AG04450 (cell line): ENCODE measurements around the gene TTLL1. TPM values are rescaled to one million over a fixed set of nuclear protein-coding genes. Genes with fewer than 3 reads are reported as not detected.

Source experiments
- CTCF ChIA-PET: fragments of 300-600, 350-600 bp; formaldehyde crosslinking; extraction: SDS; loops from one replicate; lab custom pipeline; 2022; ENCODE audit warnings: antibody characterized with exemption, inconsistent platforms; lab: Charles Lee
- POLR2A ChIA-PET: fragments of 350-600 bp; formaldehyde crosslinking; extraction: SDS; loops from one replicate; lab custom pipeline; 2021; ENCODE audit warnings: antibody characterized with exemption, inconsistent platforms; lab: Yijun Ruan, JAX
- DNase-seq: peaks from one replicate; pipeline ENCODE4 v3.0.0-alpha.2; 2011; ENCODE audit warnings: low read depth, low spot score
- H3K27ac ChIP-seq: one replicate; pipeline ENCODE4 v1.5.1; 2012; ENCODE audit warnings: low read depth, low read length, control low read depth
- H3K27me3 ChIP-seq: one replicate; pipeline ENCODE4 v1.6.0; 2012; ENCODE audit warnings: low read length; ENCODE audit not compliant: control insufficient read depth, insufficient read depth
- H3K4me3 ChIP-seq: 2 replicates; pipeline ENCODE4 v1.5.1; 2011; ENCODE audit warnings: mild to moderate bottlenecking, low read depth, low read length, control low read depth
- H3K9me3 ChIP-seq: 2 replicates; pipeline ENCODE4 v1.5.1; 2012; ENCODE audit warnings: low read length; ENCODE audit not compliant: control insufficient read depth, insufficient read depth
- polyA plus RNA-seq: library from polyadenylated mRNA; depleted of rRNA; stranded (reverse); fragments of >200 nt; gene quantifications from 2 replicates; pipeline ENCODE4 v1.2.3, GENCODE V29; 2011; rRNA removed
- TF ChIP-seq, protein P1 (sequence below): IDR thresholded peaks from 2 replicates; pipeline ENCODE4 v1.5.1; 2011; ENCODE audit warnings: low read depth, low read length, control low read depth, inconsistent platforms

TTLL1 gene
- polyA plus RNA-seq, 1 experiment = 17.5 TPM

DNA sequence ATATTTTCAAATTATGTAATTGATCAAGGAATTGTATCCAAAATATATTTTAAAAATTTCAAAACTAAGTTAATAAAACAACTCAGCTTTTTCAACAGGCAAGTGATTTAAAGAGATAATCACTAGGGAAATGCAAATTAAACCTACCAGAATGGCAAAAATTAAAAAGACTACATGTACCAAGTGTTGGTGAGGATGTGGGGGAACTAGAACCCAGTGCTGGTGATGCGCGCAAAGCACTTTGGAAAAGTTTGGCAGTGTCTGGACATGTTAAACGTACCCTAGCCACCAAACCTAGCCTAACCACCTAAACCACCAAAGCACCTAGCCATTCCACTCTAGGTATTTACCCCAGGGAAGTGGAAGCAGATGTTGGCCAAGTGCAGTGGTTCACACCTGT is 97.1 kb downstream of the TTLL1 start:
- ChIA-PET CTCF (interaction anchor here (0.6 to 2.6 kb wide), 3 partner anchors 22 to 58 kb away, joined by 3 to 15 read pairs (median 3); partner anchors contain the start of gene PACSIN2), POLR2A (no interaction called here)
- H3K9me3 ChIP-seq = no peaks in the 10 kb centered on the region
- no peak overlapping the region for H3K4me3 ChIP-seq
- no peak overlapping the region for H3K27ac ChIP-seq
- no peak for DNase-seq
- no peaks in the 10 kb centered on the region for H3K27me3 ChIP-seq
- TF ChIP-seq, protein P1, sequence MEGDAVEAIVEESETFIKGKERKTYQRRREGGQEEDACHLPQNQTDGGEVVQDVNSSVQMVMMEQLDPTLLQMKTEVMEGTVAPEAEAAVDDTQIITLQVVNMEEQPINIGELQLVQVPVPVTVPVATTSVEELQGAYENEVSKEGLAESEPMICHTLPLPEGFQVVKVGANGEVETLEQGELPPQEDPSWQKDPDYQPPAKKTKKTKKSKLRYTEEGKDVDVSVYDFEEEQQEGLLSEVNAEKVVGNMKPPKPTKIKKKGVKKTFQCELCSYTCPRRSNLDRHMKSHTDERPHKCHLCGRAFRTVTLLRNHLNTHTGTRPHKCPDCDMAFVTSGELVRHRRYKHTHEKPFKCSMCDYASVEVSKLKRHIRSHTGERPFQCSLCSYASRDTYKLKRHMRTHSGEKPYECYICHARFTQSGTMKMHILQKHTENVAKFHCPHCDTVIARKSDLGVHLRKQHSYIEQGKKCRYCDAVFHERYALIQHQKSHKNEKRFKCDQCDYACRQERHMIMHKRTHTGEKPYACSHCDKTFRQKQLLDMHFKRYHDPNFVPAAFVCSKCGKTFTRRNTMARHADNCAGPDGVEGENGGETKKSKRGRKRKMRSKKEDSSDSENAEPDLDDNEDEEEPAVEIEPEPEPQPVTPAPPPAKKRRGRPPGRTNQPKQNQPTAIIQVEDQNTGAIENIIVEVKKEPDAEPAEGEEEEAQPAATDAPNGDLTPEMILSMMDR = no peak

DNA sequence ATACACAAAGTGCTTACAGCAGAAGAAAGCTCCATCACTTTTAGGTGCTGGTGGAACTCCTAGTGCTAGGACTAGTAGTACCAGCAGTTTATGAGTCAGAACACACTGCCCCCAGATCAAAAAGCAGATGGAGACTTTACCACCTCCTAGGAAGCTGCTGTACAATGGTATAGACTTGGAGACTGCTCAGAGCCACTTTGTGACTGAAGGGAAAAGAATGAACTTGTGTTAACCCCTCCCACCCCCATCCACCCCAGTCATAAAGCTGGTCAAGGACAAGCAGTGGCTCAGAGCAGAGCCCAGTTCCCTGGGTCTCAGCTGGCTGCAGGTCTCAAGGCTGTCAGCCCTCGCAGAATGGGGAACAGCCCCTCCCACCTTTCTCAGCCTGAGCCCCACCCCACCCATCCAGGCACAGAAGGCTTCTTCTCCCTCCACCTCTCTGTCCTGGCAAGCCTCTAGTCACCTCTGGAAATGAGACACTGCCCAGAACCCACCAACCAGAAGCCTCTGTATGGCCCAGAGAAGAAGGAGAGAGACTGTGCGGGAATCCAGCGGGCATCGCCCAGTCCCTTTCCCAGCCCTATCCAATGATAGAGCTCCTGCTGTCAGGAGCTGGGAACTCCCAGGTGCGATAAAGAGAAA is 98.1 kb downstream of the TTLL1 start:
- CTCF ChIA-PET = interaction anchor here (0.5 to 2.6 kb wide), 6 partner anchors 23 to 157 kb away, joined by 3 to 15 read pairs (median 4); partner anchors contain the start of gene PACSIN2
- H3K9me3 ChIP-seq = no peaks in the 10 kb centered on the region

DNA sequence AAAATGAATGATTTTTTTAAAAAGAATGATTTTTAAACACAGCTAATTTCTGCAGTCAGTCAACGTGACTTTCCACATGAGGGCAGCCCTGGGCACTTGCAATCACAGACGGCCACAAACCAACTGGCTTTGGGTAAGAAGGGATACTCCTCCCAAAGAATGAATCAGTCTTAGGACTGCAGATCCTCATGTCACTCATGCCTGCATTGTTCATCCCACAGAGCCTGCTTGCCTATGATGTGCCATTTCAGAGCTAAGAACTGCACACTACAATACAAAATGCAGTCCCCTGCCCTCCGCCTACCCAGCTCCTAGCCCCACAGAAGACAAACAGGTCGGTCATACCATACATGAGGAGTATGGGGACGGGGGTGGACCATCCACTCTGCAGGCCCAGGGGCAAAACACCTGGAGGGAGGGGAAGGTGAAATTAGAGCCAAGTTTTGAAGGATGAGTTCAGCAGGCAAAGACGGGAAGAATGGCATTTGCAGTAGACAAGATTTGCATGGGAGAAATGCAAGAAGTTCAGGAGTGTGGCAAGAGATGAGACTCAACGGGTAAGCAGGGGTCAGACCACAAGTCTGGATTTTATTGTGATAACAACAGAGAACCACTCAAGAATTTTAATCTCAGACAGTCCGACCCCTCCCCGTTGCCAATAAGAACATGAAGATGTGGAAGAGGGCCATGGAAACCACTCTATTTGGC is 98.9 kb downstream of the TTLL1 start:
- ChIA-PET POLR2A (interaction anchor here (1.0 to 2.1 kb wide), 3 partner anchors 11 to 88 kb away, joined by 4 to 19 read pairs (median 5); partner anchors contain the start of gene PACSIN2), CTCF (interaction anchor here (0.5 to 2.6 kb wide), 6 partner anchors 24 to 72 kb away, joined by 3 to 15 read pairs (median 4); partner anchors contain the start of gene PACSIN2)
- Histone ChIP-seq H3K27ac (peak overlapping the region; percentile 57), H3K9me3 (no peaks in the 10 kb centered on the region), H3K4me3 (no peak overlapping the region), H3K27me3 (no peaks in the 10 kb centered on the region)
- TF ChIP-seq, protein P1 = peak; percentile 47
- DNase-seq = no peak

More for the DNA sequence above, 98.1 kb downstream of the TTLL1 start:
- POLR2A ChIA-PET = interaction anchor here (1.0 to 2.1 kb wide), 2 partner anchors 10 to 23 kb away, joined by 5 to 19 read pairs; partner anchors contain the start of gene PACSIN2
- TF ChIP-seq, protein P1 = no peak
- Histone ChIP-seq H3K4me3 (no peak overlapping the region), H3K27me3 (no peaks in the 10 kb centered on the region), H3K27ac (peak overlapping the region; percentile 57)
- DNase-seq = no peak

Other genes starting within 250 kb of the TTLL1 start
- gene ARFGAP3, start 232.1 kb downstream of the TTLL1 start, polyA plus RNA-seq = 54.2 and 69.4 TPM in 2 replicates
- 59.6 and 60.2 TPM in 2 replicates for gene PACSIN2, start 74.2 kb downstream of the TTLL1 start, polyA plus RNA-seq
- gene BIK, start 21.4 kb upstream of the TTLL1 start, polyA plus RNA-seq = not detected in 2 replicates
- 10.5 and 12.0 TPM in 2 replicates for gene MCAT, start 54.0 kb upstream of the TTLL1 start, polyA plus RNA-seq
- gene TSPO, start 62.2 kb upstream of the TTLL1 start, polyA plus RNA-seq = 107 and 146 TPM in 2 replicates
- gene TTLL12, start 97.7 kb upstream of the TTLL1 start, polyA plus RNA-seq = 5.7 and 9.0 TPM in 2 replicates